Loucy (cell line): ENCODE data around the gene ZNF280A.
A peak's percentile ranks its signal among the peaks of the same experiment; 100 is the strongest.

ENCODE experiments used
- CTCF ChIP-seq: fragments of 200-600 bp; sonication (generic); conservative IDR thresholded peaks from 2 replicates; pipeline ENCODE4 v1.5.1; 2014; ENCODE audit warnings: mild to moderate bottlenecking, antibody characterized with exemption, low read length
- EZH2phosphoT487 ChIP-seq: fragments of 200-600 bp; IDR thresholded peaks from 2 replicates; pipeline ENCODE4 v1.6.1; 2018; ENCODE audit warnings: antibody characterized with exemption, mild to moderate bottlenecking, moderate library complexity, borderline replicate concordance

GRCh38 chr22:22463855-22464540 is 56.1 kb downstream of the ZNF280A start:
- TF ChIP-seq CTCF (peak; percentile 81), EZH2phosphoT487 (no peak)
